Activated CD4-positive, CD25-positive, alpha-beta regulatory T cell (primary cell): Measurements from ENCODE around the gene ARHGAP25.
A peak's percentile ranks its signal among the peaks of the same experiment; 100 is the strongest.

Source experiments
- DNase-seq, 4 experiments: peaks; one replicate each; lab custom pipeline; 2025; lab: John Stamatoyannopoulos, UW

Gene ARHGAP25

GRCh38 chr2:68831686-68832232 is 97.1 kb downstream of the ARHGAP25 start:
- DNase-seq = no peak

GRCh38 chr2:68832233-68832869 is 97.7 kb downstream of the ARHGAP25 start:
- no peak for DNase-seq

DNA sequence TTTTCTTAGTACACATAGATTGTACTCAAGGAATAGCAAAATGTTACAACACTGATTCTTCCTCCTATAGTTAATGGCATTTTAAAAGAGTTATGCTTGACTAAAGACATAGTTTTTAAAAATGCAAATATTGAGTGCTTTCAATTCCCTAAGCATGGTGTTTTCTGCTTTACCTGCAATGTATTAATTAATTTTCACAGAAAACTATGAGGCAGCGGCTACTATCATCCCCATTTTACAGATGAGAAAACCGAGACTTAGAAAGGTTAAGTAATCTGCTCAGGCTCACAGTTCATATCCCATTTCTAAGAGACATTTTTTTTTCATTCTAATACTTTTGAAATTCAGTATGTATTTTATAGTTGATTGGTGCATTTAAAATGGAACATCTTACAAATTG is 98.6 kb downstream of the ARHGAP25 start:
- no peak for DNase-seq

- no peak for DNase-seq
Measured at GRCh38 chr2:68834737-68835376, 100.2 kb downstream of the ARHGAP25 start.

DNA sequence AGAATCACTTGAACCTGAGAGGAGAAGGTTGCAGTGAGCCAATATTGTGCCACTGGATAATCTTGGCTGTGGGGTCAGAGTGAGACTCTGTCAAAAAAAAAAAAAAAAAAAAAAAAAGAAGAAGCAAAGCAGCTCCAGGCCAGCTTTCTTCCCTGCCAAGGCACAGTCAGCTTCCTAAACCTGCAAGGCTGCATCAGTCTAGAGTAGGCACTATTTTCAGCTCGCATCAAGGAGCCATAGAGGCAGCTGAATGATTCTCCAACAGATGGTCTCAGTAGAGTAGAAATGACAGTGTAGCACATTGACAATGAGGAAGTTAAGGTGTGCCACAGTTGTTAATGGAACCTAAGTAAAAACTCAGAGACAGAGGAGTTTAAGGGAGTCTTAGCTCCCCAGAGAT is 101.0 kb downstream of the ARHGAP25 start:
- no peak for DNase-seq

- DNase-seq = peak; percentile 12 to 35 (median 23)
Measured at GRCh38 chr2:68837164-68837860, 102.7 kb downstream of the ARHGAP25 start.

DNA sequence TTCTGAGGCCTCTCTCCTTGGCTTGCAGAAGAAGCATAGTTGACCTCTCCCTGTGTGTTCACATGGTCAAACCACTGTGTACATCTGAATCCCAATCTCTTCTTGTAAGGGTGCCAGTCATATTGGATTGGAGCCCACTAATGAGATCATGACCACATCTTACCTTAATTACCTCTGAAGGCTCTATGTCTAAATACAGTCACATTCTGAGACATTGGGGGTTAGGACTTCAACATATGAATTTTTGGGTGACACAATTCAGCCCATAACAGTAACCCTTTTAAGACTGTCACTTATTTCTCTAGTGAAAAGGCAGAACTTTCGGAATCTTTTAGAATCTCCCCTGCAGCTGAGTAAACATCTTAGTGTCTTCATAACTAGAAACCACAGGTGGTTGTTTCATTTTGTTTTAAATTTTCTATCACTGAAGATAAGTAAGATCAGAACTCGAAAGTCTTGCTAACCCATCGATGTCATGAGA is 103.3 kb downstream of the ARHGAP25 start:
- DNase-seq = no peak

GRCh38 chr2:68838641-68839040 is 104.0 kb downstream of the ARHGAP25 start:
- DNase-seq = no peak

DNA sequence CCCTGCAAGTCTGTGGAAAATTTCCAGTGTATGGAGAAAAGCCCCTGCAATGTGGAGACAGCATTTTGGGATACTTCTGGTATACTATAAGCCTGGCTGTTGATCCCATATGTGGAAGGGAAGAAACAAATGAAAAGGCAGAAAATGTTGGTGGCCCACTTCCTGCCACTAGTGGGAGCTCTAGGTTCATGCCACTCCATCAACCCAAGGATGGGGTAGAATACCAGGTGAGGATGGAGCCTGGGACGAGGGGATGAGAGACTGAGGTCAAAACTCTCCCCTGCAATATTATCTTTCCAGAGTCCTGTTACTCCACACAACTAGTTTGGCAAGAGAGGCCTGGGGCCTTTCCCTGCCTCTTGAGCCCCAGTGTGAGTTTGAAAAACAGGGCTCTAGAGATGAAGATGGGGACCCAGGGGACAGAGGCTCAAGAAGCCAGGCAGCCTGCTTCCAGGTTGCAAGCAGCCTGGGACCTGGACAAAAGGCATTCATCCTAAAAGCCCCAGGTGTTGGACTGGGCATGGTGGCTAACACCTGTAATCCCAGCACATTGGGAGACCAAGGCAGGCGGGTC is 104.7 kb downstream of the ARHGAP25 start:
- DNase-seq = no peak

DNA sequence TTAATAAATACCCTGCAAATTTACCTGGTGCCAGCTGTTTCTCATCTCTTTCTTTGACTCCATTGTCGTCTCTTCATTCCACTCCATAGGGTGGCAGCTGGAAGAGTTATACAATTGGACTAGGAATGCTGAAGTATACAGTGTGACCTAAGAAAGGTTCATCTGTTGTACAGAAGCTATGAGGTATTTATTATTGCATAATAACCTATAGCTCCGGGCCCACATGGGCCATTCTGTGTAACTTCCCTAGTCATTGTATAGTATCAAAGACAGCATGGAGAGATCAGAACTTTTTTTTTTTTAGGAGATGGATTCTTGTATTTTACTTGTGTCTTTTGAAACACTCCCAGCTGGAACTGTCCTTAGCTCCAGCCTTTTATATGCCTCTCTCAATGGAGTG is 110.4 kb downstream of the ARHGAP25 start:
- no peak for DNase-seq

DNA sequence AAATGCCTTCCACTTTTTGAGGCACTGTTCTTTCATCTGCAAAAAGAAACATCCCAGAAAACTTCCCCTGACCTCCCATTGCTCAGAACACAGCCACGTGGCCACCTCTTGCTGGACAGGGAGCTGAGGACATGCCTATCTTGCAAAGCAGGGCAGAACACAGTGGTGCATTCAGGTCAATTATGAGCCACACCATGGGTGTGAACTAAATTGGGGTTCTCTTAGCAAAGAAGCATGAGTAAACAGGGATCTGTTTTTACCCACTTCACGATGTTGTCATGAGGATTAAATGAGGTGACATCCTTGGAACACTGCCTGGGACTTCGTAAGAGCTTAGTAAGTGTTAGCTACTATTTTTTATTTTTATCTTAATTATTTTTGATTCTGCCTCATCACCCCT is 111.5 kb downstream of the ARHGAP25 start:
- no peak for DNase-seq

DNA sequence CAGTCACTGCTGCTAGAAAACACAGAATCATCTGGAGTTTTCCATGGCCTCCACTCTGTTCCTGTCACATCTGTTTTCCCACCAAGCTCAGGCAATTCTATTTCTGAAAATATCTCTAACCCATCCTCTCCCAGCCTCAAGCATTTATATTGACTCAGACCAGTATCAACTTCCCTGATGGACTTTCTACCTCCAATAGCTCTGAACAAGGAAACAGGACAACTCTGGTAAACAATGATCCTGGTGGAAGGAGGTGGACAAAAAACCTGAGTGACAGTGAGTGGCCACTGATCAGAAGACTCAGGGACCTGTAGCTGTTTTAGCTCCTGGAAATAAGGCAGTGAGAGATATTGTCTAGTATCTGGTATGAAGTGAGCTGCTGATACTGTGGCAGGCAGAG is 113.1 kb downstream of the ARHGAP25 start:
- no peak for DNase-seq

- no peak for DNase-seq
Measured at GRCh38 chr2:68849579-68850030, 115.0 kb downstream of the ARHGAP25 start.

DNA sequence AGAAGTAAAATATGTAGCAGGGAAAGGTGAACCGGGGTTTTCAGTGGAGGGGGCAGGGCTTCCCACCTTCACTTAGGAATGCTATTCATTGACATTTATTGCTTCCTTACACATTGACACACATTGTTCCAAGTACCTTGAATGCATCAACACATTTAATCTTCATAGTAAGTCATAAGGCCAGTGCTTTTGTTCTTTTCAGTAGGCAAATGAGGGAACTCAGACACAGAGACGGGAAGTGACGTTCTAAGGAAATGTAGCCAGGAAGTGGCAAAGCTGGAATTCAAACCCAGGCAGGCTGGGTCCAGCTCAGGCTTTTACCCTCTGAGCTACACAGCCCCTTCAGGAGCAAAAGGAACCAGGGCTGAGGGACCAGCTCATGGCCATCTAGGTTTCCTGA is 115.9 kb downstream of the ARHGAP25 start:
- no peak for DNase-seq

GRCh38 chr2:68853035-68853434 is 118.4 kb downstream of the ARHGAP25 start:
- DNase-seq = no peak

GRCh38 chr2:68853915-68854314 is 119.3 kb downstream of the ARHGAP25 start:
- DNase-seq = no peak

DNA sequence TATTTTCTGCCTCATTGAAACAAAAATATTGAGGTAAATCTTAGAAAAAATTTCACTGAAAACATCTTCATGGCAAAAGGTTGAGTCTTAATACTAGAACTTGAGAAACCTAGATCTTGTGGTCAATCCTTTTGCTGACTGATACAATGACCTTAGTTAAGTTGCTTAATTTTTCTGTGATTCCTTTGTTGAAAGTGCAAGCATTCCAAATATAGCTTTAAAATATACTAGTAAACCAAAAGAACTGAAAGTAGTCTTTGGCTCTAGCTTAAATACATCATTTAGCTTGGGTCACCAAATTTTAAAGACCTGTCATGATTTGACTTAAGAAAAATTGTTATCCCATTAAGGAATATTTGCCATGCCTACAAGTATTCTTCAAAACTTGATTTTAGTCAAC is 119.9 kb downstream of the ARHGAP25 start:
- DNase-seq = no peak

GRCh38 chr2:68855550-68855949 is 120.9 kb downstream of the ARHGAP25 start:
- no peak for DNase-seq

GRCh38 chr2:68857202-68857845 is 122.7 kb downstream of the ARHGAP25 start:
- DNase-seq = no peak

GRCh38 chr2:68857855-68858456 is 123.3 kb downstream of the ARHGAP25 start:
- no peak for DNase-seq

GRCh38 chr2:68860111-68860510 is 125.5 kb downstream of the ARHGAP25 start:
- no peak for DNase-seq

GRCh38 chr2:68861330-68861729 is 126.7 kb downstream of the ARHGAP25 start:
- DNase-seq = no peak
